ENCODE results near the gene CIC.

- TF ChIP-seq RBM25 (IDR thresholded peaks at IDR 0.05; ENCODE audit: low read depth, low read length, severe bottlenecking) (no peak), CBFB (CRISPR knock-in tag; IDR thresholded peaks at IDR 0.05) (no peak), POLR2AphosphoS5 (IDR thresholded peaks at IDR 0.05; ENCODE audit: control insufficient read depth, insufficient read depth, low read depth, low read length) (no peak), POLR2A (conservative IDR thresholded peaks at IDR 0.05) (no peak), RAD21 (CRISPR knock-in tag; conservative IDR thresholded peaks at IDR 0.05 in 1 of 2, IDR thresholded peaks at IDR 0.05 in 1 of 2) (no peak)
Measured at GRCh38 chr19:42285541-42285941, 16.5 kb downstream of the CIC start.
